Natural killer cell treated with Interleukin-12 subunit alpha and Interleukin-12 subunit beta and Interleukin-15 and Interleukin-18, amount 100 ng/mL, for 72 hours (primary cell): ENCODE data around the gene NRF1. TPM values are rescaled to one million over a fixed set of nuclear protein-coding genes. Genes with fewer than 3 reads are reported as not detected.
"Not testable (repeated sequence)": the region's sequence is repeated elsewhere in the genome, so short reads cannot be mapped to it uniquely, and the experiment has no call there.

ENCODE experiments used
- ATAC-seq, 2 donors: fragments of 150-1000 bp; cut with Tn5 transposase in 1 of 2; sonication (Bioruptor Pico), chemical (Tn5 transposase) in 1 of 2; 2 replicates each; pipeline ENCODE4 v1.10.0; 2021
- DNase-seq: peaks from one replicate; pipeline ENCODE4 v3.0.0; 2022; ENCODE audit warnings: low spot score
- H3K27ac Mint-ChIP-seq, 2 donors: 1 replicate in 1 of 2; 2 replicates in 1 of 2; pipeline ENCODE4 v1.8.0; 2022; ENCODE audit warnings: mixed read lengths in 2 of 2, mild to moderate bottlenecking in 1 of 2, moderate library complexity in 1 of 2
- H3K27me3 Mint-ChIP-seq, 2 donors: 1 replicate in 1 of 2; 2 replicates in 1 of 2; pipeline ENCODE4 v1.8.0; 2022; ENCODE audit warnings: mixed read lengths in 2 of 2
- H3K36me3 Mint-ChIP-seq: one replicate; pipeline ENCODE4 v1.8.0; 2022; ENCODE audit warnings: mixed read lengths
- H3K4me1 Mint-ChIP-seq, 2 donors: 1 replicate in 1 of 2; 2 replicates in 1 of 2; pipeline ENCODE4 v1.8.0; 2022; ENCODE audit warnings: low read depth in 2 of 2, mixed read lengths in 2 of 2, mild to moderate bottlenecking in 1 of 2
- H3K4me3 Mint-ChIP-seq: one replicate; pipeline ENCODE4 v1.8.0; 2022; ENCODE audit warnings: mixed read lengths
- H3K9me3 Mint-ChIP-seq: 2 replicates; pipeline ENCODE4 v1.8.0; 2022; ENCODE audit warnings: mixed read lengths
- total RNA-seq, 2 donors: library from RNA; stranded (reverse); gene quantifications; one replicate each; pipeline ENCODE4 v1.2.3, GENCODE V29; 2022

The NRF1 gene
- total RNA-seq, 2 donors from 2014 or later, result 27.6 to 31.9 TPM

DNA sequence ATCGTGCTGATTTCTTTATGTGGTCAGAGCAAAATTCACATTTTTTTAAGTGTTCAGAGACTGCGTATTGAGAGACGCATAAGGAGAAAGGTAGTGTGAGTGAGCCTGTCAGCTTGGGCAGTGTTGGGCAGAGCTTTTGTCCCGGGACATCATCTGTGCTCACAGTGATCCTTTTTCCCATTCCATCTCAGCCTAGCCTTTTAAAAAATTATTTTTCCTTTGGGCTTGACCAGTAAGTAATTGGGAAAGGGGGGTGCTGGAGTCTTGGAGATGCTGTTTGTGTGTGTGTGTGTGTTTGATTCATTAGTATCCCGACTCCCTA lies 1.5 kb downstream of the NRF1 start:
- ATAC-seq (no peak), DNase-seq (no peak)
- peak overlapping the region; percentile 88 to 92 for H3K27ac Mint-ChIP-seq
- H3K36me3 Mint-ChIP-seq, result peaks cover 7% of the 10 kb centered on the region
- peaks cover 2% of the 10 kb centered on the region for H3K9me3 Mint-ChIP-seq
- no peaks in the 10 kb centered on the region for H3K27me3 Mint-ChIP-seq
- peaks cover 43 to 56% of the 10 kb centered on the region in 2 donors for H3K4me1 Mint-ChIP-seq
- peak overlapping the region; percentile 96 for H3K4me3 Mint-ChIP-seq

DNA sequence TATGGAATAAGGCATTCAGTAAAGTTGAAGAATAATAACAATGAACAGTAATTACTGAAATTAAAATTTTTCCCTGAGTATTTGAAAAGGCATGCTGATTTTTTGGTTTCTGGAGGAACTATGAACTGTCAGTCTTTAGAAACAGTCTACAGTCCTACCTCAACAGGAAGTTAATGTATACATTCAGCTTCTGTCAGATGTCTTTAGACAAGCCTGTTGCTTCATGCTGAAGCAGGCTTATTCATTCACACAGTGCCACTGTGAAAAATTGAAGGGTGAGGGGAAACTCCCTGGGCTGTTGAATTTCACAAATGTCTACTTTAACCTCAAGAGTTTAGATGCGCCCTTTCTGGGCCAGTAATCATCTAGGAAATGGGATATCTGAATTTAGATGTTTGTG lies 3.5 kb downstream of the NRF1 start:
- H3K4me3 Mint-ChIP-seq, result peak overlapping the region; percentile 44

DNA sequence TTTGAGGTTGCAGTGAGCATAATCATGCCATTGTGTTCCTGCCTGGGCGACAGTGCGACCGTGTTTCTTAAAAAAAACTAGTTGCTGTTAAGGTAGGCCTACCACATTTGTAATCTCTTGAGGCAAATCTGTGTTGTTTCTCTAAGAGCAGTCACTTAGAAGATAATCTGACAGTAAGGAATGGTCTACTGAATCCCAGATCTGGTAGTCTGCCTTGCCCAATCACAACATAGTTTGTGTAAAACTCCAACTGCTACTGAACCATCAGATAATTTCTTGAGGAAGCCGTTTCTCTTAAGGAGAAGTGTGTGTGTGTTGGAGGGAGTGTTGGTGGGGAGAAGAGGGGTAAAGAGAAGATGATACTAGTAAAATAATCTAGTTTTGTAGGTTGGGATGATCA lies 5.0 kb downstream of the NRF1 start:
- no peak for DNase-seq
- Mint-ChIP-seq H3K9me3 (peaks cover 3% of the 10 kb centered on the region), H3K4me1 (peaks cover 46 to 59% of the 10 kb centered on the region in 2 donors), H3K27ac (peak overlapping the region; percentile 66 to 78), H3K36me3 (no peaks in the 10 kb centered on the region), H3K4me3 (peak overlapping the region; percentile 60), H3K27me3 (no peaks in the 10 kb centered on the region)
- ATAC-seq, result no peak

More for the DNA sequence above, 3.5 kb downstream of the NRF1 start:
- DNase-seq (peak; percentile 73), ATAC-seq (peak; percentile 68 to 71)
- Mint-ChIP-seq H3K4me1 (peaks cover 46 to 62% of the 10 kb centered on the region in 2 donors), H3K27ac (peak overlapping the region; percentile 77 to 92), H3K36me3 (no peaks in the 10 kb centered on the region), H3K27me3 (no peaks in the 10 kb centered on the region), H3K9me3 (peaks cover 3% of the 10 kb centered on the region)

DNA sequence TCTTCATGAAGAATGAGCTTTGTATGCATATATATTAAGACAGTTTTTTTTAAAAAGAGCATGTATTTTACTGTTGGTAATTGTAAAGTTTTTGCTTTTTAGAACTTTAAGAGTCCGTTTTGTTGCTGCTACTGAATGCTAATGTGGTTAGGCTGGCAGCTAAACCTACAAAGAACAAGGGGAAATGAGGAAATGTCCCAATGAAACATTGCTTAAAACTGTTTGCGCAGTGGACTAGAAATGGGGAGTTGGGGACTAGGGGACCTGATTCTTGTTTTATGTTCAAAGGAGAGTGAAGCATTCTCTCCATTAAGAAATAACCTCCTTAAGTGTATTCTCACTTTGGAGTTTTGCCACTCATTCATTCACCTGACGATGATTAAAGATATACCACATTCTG lies 5.7 kb downstream of the NRF1 start:
- H3K27me3 Mint-ChIP-seq, result no peaks in the 10 kb centered on the region
- H3K27ac Mint-ChIP-seq, result peak overlapping the region; percentile 66 to 78
- peak overlapping the region; percentile 60 for H3K4me3 Mint-ChIP-seq
- H3K4me1 Mint-ChIP-seq, result peaks cover 46 to 59% of the 10 kb centered on the region in 2 donors
- H3K36me3 Mint-ChIP-seq, result no peaks in the 10 kb centered on the region
- ATAC-seq (no peak), DNase-seq (no peak)
- peaks cover 3% of the 10 kb centered on the region for H3K9me3 Mint-ChIP-seq

DNA sequence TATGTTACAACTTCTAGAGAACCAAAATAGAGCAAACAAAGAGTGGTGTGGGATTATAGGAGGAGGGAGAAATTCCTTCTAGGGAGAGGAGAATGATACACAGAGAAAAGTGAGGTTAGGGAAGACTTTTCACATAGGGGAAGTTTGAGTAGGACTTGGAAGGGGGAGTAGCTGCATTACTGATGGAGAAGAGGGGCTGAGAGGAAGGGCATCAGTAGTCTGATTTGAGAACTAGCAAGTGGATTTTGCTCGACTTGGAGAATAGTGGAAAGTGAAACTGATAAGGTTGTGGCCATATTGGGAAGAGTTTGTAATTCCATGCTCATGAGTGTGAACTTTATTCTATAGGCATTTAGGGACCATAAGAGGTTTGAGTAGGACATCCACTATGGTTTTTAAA lies 6.1 kb downstream of the NRF1 start:
- H3K9me3 Mint-ChIP-seq, result peaks cover 3% of the 10 kb centered on the region
- H3K4me3 Mint-ChIP-seq, result peak overlapping the region; percentile 60
- ATAC-seq (no peak), DNase-seq (no peak)
- H3K36me3 Mint-ChIP-seq, result no peaks in the 10 kb centered on the region
- no peaks in the 10 kb centered on the region for H3K27me3 Mint-ChIP-seq
- H3K27ac Mint-ChIP-seq, result peak overlapping the region; percentile 66 to 78
- peaks cover 44 to 58% of the 10 kb centered on the region in 2 donors for H3K4me1 Mint-ChIP-seq

DNA sequence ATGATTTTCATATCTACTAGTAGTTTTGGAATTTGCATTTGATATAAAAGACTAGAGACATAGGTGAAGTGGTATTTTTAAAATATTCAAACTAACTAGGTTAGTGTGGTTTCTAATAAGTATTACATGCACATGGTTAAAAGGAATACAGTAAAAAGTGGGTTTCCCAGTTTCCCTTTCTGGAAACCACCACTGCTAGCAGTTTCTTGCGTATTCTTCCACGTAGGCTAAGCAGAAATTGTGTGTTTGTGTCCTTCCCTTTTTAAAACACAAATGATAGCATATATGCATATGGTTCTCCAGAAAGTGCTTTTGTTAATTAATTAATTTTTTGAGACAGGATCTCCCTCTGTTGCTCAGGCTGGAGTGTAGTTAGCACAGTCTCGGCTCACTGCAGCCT lies 15.4 kb downstream of the NRF1 start:
- H3K27ac Mint-ChIP-seq, result peak overlapping the region in 1 of 2 donors; percentile 18
- no peak overlapping the region for H3K4me3 Mint-ChIP-seq
- ATAC-seq (no peak), DNase-seq (no peak)
- peaks cover 11 to 15% of the 10 kb centered on the region in 2 donors for H3K4me1 Mint-ChIP-seq
- no peaks in the 10 kb centered on the region for H3K36me3 Mint-ChIP-seq
- no peaks in the 10 kb centered on the region for H3K9me3 Mint-ChIP-seq
- H3K27me3 Mint-ChIP-seq, result no peaks in the 10 kb centered on the region

DNA sequence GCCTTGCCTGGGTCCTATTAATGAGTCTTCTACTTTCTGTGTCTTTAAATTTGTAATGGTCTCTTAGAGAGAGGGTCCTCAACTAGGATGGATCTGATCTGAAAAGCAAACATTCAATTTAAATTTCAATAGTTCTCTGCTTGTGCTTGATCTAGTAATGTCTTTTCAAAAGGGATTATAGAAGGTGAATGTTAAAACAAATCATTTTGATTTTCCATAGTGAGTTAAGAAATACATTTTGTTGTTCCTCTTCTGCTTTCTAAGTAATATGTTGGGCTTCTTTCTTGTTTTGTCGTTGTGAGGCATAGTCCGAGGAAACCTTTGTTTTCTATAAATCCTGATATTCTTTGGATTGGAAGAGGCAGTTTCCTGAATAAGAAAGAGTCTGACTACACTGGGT lies 18.8 kb downstream of the NRF1 start:
- H3K4me1 Mint-ChIP-seq, result peaks cover 11 to 15% of the 10 kb centered on the region in 2 donors
- H3K36me3 Mint-ChIP-seq, result no peaks in the 10 kb centered on the region
- no peak overlapping the region for H3K27ac Mint-ChIP-seq
- no peak overlapping the region for H3K4me3 Mint-ChIP-seq
- DNase-seq (no peak), ATAC-seq (no peak)
- no peaks in the 10 kb centered on the region for H3K9me3 Mint-ChIP-seq
- H3K27me3 Mint-ChIP-seq, result no peaks in the 10 kb centered on the region

DNA sequence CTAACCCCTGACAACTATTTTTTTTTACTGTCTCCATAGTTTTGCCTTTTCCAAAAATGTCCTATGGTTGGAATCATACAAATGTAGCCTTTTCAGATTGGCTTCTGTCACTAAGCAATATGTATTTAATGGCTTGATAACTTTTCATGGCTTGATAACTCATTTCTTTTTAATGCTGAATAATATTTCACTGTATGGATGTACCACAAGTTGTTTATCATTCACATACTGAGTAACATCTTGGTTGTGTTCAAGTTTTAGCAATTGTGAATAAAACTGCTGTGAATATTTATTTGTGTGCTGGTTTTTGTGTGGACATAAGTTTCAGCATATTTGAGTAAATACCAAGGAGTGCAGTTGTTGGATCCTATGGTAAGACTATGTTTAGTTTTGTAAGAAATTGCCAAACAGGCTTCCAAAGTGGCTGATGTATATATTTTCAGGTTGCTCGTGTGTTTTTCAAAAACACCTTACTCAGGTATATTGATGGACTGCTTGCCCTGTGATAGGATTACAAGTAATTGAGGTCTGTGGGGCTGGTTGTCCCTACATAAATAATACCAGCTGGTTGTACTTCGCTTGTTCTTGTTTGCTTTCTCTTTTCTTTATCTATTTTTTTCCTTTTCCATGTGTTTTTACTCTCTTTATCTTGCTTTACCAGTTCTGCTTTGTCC lies 23.0 kb downstream of the NRF1 start:
- no peaks in the 10 kb centered on the region for H3K36me3 Mint-ChIP-seq
- no peaks in the 10 kb centered on the region for H3K9me3 Mint-ChIP-seq
- ATAC-seq, result no peak
- H3K4me1 Mint-ChIP-seq, result peaks cover 23 to 25% of the 10 kb centered on the region in 2 donors
- H3K4me3 Mint-ChIP-seq, result no peak overlapping the region
- H3K27me3 Mint-ChIP-seq, result no peaks in the 10 kb centered on the region
- peak overlapping the region in 1 of 2 donors; percentile 30 for H3K27ac Mint-ChIP-seq
- DNase-seq, result no peak

DNA sequence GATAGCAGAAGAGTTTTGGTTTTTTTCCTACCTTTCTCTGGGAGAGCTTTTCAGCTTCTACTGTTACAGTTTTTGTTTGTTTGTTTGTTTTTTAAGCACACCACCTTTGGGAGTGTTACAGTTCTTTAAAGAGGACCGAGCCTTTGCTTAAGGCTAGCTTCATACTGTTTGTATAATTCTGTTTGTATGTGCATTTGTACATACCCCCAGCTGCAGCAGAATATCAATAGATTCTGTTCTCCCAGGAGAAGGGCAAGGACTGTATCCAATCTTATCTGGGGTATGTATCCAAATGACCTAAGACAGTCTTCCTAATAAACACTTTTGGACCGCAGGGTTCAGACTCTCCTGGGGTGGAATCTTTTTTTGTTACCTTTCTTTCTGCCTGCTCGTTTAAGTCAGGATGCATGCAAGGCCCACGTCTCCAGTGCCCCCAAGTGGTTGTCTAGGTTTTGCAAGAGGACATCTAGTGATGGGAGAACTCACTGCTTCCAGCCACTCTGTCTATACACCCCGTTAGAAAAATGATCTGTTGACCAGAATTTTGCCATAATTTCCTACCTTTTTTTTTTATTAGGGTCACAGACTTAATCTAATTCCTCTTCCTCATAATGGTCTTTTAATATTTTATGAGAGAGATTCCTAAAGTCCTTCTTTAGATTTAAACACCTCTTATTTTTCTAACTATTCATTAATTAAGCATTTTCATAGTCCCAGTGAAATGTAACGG lies 23.9 kb downstream of the NRF1 start:
- peak; percentile 84 to 89 for ATAC-seq

DNA sequence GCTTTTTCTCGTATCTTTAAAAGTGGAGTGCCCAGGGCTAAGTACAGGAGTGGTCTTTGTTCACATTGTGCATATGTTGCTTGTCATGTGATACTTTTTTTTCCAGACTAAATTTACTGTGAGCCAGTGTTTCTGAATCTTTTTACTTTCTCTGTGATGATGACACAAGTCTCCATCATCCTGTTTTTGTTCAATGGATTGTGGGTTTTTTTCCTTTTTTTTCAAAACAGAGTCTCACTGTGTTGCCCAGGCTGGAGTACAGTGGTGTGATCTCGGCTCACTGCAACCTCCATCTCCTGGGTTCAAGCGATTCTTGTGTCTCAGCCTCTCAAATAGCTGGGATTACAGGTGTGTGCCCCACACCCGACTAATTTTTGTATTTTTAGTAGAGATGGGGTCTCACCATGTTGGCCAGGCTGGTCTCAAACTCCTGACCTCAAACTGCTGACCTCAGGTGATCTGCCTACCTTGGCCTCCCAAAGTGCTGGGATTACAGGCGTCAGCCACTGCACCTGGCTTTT lies 24.6 kb downstream of the NRF1 start:
- DNase-seq, ATAC-seq, H3K27me3 Mint-ChIP-seq, H3K4me3 Mint-ChIP-seq, H3K9me3 Mint-ChIP-seq, H3K36me3 Mint-ChIP-seq: not testable (repeated sequence)
- Mint-ChIP-seq H3K4me1 (peaks cover 23 to 25% of the 10 kb centered on the region in 2 donors), H3K27ac (peak overlapping the region in 1 of 2 donors; percentile 30)

More for the DNA sequence above, 23.9 kb downstream of the NRF1 start:
- Mint-ChIP-seq H3K27ac (peak overlapping the region in 1 of 2 donors; percentile 30), H3K27me3 (no peaks in the 10 kb centered on the region), H3K4me3 (no peak overlapping the region), H3K9me3 (no peaks in the 10 kb centered on the region), H3K4me1 (peaks cover 23 to 25% of the 10 kb centered on the region in 2 donors), H3K36me3 (no peaks in the 10 kb centered on the region)
- DNase-seq, result peak; percentile 69

DNA sequence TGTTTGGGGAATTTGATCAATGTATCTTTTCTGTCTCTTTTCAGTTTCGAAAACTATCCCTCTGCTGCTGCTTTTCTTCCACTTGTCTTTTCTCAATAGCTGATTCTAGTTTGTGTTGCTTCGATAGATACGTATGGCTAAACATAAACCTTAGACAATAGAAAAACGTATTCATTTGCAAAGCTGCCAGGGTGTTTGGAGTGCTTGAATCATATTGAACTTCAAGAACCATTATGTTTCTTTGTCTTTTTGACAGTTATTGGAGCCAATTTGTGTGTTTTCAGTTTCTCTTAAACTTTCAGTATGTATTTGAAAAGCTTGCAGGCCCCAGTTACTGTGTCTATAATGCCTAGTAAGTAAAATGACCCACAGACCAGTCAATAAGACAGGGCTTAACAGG lies 25.1 kb downstream of the NRF1 start:
- Mint-ChIP-seq H3K36me3 (no peaks in the 10 kb centered on the region), H3K27ac (peak overlapping the region in 1 of 2 donors; percentile 50), H3K4me1 (peaks cover 23 to 25% of the 10 kb centered on the region in 2 donors), H3K9me3 (no peaks in the 10 kb centered on the region), H3K4me3 (no peak overlapping the region), H3K27me3 (no peaks in the 10 kb centered on the region)
- ATAC-seq (no peak), DNase-seq (no peak)

DNA sequence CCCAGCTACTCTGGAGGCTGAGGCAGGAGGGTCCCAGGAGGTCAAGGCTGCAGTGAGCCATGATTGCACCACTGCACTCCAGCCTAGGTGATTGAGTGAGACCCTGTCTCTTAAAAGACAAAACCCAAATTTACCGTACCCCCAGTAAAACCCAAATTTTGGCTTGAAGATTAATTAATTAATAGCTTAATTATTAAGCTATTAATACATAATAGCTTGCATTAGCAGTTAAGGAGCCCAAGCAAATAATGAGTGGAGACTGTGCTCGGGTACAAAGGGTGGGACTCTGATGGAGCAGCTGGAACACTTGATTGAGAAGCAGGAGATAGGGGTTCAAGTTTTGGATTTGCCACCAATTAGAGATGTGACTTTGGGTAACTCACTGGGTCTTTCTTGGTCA lies 28.9 kb downstream of the NRF1 start:
- no peaks in the 10 kb centered on the region for H3K27me3 Mint-ChIP-seq
- no peaks in the 10 kb centered on the region for H3K36me3 Mint-ChIP-seq
- H3K27ac Mint-ChIP-seq, result no peak overlapping the region
- ATAC-seq, result no peak
- no peaks in the 10 kb centered on the region for H3K9me3 Mint-ChIP-seq
- no peak overlapping the region for H3K4me3 Mint-ChIP-seq
- DNase-seq, result no peak
- peaks cover 15 to 26% of the 10 kb centered on the region in 2 donors for H3K4me1 Mint-ChIP-seq

DNA sequence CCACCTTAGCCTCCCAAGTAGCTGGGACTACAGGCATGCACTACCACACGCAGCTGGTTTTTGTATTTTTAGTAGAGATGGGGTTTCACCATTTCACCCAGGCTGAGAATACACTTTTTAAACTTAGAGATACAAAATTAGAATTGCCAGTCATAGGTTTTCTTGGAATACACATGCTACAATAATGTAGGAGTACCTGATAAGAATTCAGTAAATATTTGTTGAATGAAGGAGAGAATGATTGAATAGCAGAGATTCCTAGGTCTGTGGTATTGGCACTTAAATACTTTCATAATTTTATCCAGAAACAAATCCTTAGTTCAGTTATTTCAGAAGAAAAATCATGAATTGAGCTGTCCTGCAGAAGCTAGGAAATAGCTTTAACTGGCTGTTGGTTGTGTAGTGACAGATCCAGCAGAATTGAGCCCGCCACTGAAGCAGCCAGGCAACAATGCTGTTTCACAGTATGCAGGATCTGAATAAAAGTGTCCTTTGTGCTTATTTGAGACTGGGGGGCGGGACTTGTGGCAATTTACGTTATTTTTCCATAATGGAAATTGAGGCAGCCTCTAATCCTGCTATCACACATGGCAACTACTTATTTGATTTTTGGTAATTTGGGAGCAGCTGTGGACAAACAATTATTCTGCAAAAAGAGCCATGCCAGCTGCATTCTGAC lies 31.5 kb downstream of the NRF1 start:
- Mint-ChIP-seq H3K36me3 (no peaks in the 10 kb centered on the region), H3K4me3 (no peak overlapping the region), H3K27ac (no peak overlapping the region), H3K4me1 (peaks cover 5 to 16% of the 10 kb centered on the region in 2 donors), H3K27me3 (no peaks in the 10 kb centered on the region), H3K9me3 (no peaks in the 10 kb centered on the region)
- DNase-seq (no peak), ATAC-seq (no peak)
